IPS-18c (cell line): Measurements from ENCODE around the gene TUG1.
A peak's percentile ranks its signal among the peaks of the same experiment; 100 is the strongest.

Source experiments
- H3K4me3 ChIP-seq: 2 replicates; pipeline ENCODE4 v1.7.0; 2013; ENCODE audit warnings: low read depth, mild to moderate bottlenecking, low read length, moderate library complexity; ENCODE audit not compliant: insufficient read depth
- H3K9me3 ChIP-seq: one replicate; pipeline ENCODE4 v1.6.1; 2013; ENCODE audit warnings: mild to moderate bottlenecking, low read length, moderate library complexity; ENCODE audit not compliant: control insufficient read depth, insufficient read depth

The TUG1 gene

DNA sequence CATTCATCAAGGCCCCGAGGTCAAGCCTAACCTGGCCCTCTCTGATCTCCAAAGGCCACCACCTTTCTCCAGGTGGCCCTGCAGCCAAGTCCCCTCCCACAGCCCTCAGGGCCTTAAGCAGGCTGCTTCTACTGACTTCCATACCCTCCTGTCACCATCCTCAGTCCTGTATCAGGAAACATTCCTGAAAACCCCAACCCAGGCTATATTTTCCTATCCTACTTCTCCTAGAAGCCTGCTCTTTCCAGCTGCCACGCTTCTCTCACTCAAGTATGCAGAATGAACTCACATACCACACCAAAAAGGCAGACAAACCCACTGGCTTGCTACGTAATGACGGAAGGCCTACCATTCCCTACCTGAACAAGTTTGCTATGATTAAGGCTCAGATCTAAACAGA, 24.1 kb upstream of the TUG1 start:
- Histone ChIP-seq H3K9me3 (no peaks in the 10 kb centered on the region), H3K4me3 (no peak overlapping the region)

DNA sequence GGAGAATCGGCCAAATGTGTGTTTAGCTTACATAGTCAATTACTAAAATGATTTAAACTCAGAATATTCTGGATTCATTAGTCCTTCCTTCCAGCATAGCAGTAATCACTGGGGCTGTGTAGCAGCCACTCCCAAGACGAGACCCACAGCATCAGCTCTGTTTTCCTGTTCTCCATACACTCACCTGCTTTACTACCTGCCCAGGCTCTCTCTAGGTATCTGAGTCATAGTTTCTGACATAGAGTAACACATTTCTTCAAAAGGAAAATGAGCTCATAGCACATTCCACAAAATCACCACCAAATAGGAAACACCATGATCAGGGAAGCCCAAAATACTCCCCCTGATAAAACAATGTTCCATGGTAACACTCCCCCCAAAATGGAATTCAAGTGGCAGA, 23.4 kb upstream of the TUG1 start:
- H3K4me3 ChIP-seq: no peak overlapping the region
- no peaks in the 10 kb centered on the region for H3K9me3 ChIP-seq

DNA sequence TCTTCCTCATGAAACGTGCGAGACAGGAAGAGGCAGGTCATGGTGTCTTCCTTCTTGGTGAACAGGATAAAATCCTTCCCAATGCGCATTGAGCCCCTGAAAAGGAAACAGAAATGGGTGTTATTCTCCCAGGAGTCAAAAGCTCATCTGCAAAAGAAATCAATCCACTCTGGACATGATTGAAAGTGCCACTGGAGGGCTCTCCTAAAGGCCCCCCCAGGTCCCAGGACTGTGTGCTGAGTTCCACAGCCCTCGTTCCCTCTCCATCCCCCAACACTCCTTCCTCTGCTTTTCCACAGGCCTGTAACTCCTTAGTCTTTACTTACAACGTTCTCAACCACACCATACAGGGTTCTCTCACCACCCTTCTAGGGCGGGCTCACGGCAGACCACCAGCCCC, 22.7 kb upstream of the TUG1 start:
- H3K9me3 ChIP-seq: no peaks in the 10 kb centered on the region

DNA sequence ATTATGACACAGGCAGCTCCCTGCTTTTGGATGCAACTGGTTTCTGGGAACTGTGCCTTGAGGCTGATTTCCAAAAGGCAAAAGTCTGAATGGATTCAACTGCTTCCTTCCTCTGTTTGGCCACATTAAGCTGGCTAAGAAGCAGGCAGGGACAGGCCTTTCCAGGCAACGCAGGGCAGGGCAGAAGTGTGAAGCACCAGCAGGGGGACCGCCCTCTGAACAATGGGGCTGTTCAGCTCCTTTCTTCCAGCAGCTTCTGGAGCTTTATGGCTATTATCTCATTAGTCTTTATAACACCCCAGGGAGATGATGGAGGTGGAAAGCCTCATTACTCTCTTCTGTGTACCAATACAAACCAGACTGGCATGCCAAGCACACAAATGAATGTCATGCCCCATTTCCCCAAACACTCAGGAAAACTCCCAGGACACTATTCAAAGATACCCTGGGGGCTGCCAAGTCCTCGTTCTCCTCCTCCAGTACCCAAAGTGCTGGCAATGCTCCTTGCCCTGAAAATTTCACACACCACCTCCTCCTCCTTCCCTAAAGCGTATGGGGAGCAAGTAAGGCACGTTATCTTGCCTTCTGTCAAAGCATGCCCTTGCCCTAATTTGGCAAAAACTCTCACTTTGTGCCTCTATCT, 21.8 kb upstream of the TUG1 start:
- H3K9me3 ChIP-seq: no peaks in the 10 kb centered on the region

More for the DNA sequence above, 22.7 kb upstream of the TUG1 start:
- H3K4me3 ChIP-seq: no peak overlapping the region

DNA sequence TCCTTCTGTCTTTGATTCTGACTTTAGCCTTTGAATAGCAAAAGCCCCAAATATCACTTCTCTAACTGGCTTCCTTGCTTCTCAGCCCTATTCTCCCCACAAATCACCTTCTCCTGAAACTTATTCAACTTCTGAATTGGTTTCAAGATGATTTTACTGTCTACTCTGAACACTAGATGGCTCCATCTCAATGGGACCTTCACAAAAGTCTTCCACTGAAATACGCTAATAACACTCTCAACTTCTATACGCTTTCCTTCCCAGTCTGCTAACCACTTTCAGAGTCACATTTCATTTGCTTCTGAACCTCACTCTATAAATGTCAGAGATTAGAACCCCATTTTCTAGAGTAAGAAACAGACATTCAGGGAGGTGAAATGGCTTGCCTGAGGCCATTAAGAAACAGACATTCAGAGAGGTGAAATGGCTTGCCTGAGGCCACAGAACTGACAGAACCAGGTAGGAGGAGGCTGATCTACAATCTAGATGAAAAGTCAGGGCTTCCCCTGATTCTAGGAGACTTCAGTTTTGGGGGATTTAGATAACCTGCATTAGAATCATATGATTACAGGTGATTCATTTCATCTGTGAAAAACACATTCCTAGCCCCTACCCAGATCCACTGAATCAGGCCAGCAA, 21.1 kb upstream of the TUG1 start:
- Histone ChIP-seq H3K9me3 (no peaks in the 10 kb centered on the region), H3K4me3 (no peak overlapping the region)

More for the DNA sequence above, 21.8 kb upstream of the TUG1 start:
- no peak overlapping the region for H3K4me3 ChIP-seq

DNA sequence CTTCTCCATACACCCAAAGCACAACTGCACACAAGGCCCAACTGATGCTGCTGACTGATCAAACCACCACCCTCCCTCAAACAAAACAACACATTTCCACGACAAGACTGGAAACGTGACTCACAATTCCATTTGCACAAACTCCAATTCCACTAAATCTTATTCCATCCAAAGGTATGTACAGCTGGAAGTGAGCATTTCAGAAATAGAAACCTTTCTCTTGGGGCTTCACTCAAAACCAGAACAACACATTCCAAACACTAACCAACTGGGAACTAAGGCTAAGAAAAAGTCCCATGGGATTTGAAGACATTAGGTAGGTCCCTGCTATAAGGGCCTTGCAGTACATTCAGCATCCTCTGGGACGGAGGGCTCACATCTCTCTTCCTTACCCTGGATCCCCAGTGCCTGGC, 20.1 kb upstream of the TUG1 start:
- Histone ChIP-seq H3K9me3 (no peaks in the 10 kb centered on the region), H3K4me3 (no peak overlapping the region)

DNA sequence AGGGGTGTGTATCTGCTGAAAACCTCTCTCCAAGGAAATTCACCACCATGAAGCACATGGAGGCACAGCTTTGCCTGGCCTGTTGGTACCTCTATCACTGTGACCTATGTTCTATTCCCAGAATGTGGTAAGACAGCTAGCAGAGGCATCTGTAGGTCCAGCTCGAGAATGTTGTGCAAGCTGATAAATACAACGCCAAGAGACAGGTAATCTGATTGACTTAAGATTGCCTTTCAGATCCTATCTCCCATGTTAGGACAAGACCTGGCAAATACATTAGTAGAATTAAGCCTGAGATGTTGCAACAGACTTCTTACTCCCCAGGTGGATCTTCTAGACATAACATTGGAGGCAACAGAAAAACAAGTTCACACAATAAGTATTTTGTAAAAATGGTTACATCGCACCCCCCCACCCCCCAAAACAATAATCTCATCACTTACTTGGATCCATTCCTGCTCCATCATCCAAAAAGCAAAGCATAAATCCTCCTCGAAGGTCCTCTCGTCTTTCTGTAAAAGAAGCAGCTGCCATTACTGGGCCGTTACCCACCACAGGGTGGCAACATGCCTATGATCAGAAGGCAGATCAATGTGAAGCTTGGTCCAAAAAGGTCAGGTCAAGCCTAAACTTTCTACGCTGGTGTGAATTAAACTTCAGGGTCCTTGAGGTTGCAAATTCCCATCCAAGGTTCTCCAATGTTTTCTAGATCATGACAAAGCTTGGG, 19.0 kb upstream of the TUG1 start:
- no peaks in the 10 kb centered on the region for H3K9me3 ChIP-seq
- no peak overlapping the region for H3K4me3 ChIP-seq

DNA sequence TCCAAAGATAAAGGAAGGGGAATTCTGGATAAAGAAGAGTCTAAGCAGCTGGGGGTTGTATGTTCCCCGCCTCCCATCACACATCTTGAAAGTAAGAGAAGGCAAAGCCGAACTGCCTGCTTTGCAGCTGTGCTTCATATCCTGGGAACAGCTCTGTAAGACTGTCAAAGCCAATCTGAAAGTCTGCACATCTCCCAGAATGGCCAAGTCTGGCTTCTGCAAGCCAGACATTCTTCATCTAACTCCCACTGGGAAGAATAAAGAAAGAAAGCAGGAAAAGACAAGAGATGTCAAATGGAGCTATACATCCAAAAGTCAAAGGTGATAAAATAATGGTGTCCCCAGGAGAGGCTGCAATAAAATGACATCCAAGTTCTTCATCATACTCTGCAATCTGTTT, 15.9 kb upstream of the TUG1 start:
- Histone ChIP-seq H3K9me3 (no peaks in the 10 kb centered on the region), H3K4me3 (no peak overlapping the region)

DNA sequence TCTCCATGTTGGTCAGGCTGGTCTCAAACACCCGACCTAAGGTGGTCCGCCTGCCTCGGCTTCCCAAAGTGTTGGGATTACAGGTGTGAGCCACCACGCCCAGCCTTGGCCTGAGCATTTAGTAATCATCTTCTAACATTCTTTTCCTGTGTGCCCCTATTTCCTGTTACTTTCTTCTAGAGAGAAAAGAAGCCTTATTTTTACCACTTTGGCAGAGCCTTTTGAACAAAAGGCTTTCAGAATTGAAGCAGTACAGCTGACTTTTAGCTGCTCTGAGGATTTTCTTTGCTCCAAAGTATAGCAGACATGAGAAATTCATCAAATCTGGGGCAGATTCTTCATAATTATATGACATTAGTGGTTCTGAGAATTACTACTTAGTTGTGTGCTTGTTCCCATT, 13.9 kb upstream of the TUG1 start:
- no peaks in the 10 kb centered on the region for H3K9me3 ChIP-seq

DNA sequence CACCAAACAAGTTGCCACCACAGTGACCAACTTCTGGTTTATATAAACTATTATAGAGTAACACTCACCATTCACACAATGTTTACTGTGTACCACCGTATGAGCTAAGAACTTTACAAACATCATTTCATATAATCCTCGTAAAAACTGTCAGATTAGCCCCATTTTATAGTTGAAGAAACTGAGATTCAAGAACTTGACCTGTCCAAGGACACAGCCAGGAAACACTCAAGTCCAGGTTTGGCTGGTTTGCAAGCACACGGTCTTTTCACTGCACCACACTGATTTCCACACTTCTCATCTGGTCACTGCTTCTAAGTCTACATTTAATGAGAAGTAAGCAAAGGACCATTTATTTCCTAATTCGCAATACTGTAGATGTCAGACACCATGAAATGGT, 4.2 kb upstream of the TUG1 start:
- no peak overlapping the region for H3K4me3 ChIP-seq
- no peaks in the 10 kb centered on the region for H3K9me3 ChIP-seq

More for the DNA sequence above, 13.9 kb upstream of the TUG1 start:
- H3K4me3 ChIP-seq: no peak overlapping the region

DNA sequence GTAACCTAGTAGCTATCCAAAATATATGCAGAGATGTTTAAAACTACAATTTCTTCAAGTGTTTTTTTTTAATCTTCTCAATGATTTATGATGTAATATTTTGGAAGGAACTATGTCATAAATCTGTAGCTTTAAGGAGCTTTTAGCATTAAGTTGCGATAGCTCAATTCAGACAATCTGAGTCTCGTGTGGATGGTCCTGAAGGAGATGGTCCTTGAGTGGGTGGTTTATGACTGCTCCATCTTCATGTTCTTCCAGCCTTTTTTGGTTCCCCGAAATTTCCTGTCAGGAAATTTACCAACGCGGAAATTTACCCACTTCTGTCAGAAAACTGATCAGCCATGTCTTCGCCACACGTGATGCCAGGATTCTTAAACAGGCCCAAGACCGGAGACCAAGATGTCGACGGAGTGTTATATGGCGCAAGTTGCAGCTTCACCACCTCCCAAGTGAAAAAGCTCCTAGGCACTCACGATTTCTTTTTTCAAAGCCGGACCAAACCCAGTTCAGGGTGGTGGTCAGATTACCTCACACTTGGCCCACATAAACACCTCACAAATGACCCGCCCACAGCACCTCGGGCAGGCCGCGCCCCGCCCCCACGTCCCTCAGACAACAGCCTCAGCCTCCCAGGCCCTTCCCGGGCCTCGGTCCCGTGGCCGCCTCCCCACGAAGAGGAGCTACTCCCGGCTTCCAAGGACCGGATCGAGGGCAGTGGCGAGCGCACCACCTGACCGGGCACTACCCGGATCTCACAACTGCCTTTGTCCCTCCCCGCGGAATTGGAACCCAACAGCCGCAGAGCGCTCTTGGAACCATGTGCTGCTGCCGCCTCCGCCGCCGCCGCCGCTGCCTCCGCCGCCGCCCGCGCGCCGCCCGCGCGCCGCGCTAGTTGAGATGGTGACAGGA, 796 bp upstream of the TUG1 start, which contains the start of gene MORC2:
MORC2 (minus strand) TSS at position 760 of the 909 bp plus-strand sequence. CDS start 885 bp downstream, outside the sequence.
- H3K4me3 ChIP-seq: peak within 1 kb of the TSS; percentile 84
- peaks cover 7% of the 10 kb centered on the region for H3K9me3 ChIP-seq

DNA sequence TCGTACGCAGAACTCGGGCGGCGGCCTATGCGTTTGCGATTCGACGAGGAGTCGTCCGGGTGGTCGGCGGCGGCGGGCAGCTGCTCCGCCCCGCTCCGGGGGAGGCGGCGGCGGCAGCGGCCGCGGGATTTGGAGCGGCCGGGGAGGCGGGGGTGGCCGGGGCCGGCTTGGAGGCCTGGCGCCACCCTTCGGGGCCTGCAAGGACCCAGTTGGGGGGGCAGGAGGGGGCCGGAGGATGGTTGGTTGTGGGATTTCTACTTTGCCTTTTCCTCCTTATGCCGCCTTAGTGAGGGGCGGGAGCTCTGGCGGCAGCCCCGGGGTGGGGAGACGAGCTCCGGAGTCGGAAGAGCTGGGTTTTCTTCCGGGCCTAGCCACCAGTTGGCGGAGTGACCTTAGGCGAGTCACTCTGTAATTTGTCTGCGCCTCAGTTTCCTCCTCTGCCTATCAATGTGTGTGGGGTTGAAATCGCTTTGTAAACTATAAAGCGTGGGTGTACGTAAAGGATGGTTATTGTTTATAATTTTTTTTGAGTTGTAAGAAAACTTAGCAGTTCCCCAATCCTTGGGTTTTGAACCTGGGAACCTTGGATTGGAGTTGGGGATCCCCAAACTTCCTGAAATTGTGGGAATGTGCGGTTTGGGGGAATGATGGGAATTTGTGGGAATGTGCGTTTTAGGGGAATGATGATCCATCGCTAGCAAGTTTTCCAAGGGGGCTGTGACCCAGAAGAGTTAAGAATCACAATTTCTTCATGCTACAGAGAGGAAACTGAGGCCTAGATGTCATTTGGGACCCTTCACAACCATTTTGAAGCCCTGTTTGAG, 679 bp downstream of the TUG1 start:
- H3K9me3 ChIP-seq: peaks cover 12% of the 10 kb centered on the region
- peak overlapping the region; percentile 84 for H3K4me3 ChIP-seq

DNA sequence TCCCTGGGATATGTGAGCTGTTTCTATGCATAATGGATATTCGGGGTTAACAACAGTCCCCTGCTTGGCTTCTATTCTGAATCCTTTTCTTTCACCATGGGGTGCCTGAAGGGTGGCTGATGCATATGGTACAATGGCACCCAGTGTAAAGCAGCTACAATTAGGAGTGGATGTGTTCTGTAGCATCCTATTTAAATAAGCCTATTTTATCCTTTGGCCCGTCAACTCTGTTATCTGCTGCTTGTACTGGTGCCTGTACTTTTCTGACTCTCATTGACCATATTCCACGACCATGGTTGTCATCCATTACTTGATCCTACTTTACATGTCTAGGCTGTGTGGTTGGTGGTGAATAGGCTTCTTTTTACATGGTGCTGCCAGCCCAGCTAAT, 1.3 kb downstream of the TUG1 start:
- Histone ChIP-seq H3K9me3 (peaks cover 16% of the 10 kb centered on the region), H3K4me3 (peak overlapping the region; percentile 84)

DNA sequence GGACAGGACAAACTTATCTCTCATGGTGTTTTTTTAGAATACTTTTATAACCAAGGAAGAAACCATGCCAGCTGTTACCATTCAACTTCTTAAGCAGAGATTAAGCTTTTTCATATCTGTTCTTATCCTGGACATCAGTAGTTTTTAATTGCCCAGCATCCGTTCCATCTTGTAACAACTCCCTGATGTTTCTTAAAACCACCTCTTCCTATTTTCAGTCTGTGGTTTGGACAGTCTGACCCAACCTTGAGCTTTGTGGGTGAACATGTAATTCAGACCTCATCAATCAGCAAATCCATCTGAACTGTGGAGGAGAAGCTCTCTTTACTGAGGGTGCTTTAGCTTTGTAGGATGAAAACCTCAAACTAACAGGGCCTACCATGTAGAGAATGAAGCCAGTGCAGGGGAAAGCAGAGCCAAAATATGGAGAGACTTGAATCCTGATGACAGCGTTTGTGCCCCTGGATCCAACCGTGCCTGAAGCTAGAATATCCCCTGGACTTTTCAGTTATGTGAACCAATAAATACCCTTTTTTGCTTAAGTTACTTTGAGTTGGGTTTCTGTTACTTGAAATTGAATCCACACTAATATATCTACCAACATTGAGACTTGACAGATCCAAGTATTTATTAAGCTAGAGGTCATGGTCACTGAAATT, 9.4 kb downstream of the TUG1 start:
- Histone ChIP-seq H3K9me3 (peaks cover 19% of the 10 kb centered on the region), H3K4me3 (no peak overlapping the region)

DNA sequence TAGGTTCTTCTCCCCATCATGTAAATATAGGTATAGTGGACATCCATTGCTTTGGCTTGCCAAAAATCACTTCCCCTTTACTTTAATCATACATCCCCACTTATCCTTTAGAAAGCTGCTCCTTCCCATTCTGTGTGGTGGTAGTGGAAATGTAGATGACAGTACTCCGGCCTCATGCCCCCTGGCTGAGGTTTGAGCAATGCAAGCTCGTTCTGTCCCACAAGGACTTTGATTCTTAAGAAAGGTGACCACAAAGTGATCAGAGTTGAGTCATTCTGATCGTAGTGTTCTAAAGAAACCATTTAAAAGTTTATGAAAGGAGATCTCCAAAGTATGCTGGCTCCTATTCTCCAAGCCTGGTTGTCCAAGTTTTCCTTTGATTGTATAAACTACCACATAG, 10.9 kb downstream of the TUG1 start:
- H3K9me3 ChIP-seq: peaks cover 16% of the 10 kb centered on the region
- no peak overlapping the region for H3K4me3 ChIP-seq

DNA sequence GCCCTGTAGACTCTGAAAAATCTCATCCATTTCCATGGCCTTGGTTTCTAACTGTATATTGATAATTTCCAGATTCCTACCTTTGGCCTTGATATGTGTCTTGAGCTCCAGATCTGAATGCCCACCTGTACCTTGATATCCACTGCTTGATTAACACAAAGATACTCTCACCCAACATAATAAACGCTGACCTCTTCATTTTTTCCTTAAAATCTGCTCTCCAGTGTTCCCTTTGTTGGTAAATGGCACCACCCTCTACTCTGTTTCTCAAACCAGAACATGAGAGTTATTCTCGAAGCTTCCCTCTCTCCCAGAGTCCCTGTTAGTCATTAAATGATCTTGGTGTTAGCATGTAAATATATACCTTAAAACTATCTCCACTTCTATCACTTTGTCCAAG, 13.4 kb downstream of the TUG1 start:
- peaks cover 5% of the 10 kb centered on the region for H3K9me3 ChIP-seq

More for the DNA sequence above, 13.4 kb downstream of the TUG1 start:
- H3K4me3 ChIP-seq: no peak overlapping the region
